ENCODE measurements around the gene DPEP1.

DPEP1 gene

GRCh38 chr16:89636663-89637062, 23.2 kb downstream of the DPEP1 start:
- TF ChIP-seq MAX (IDR thresholded peaks at IDR 0.05; ENCODE audit: low read depth, low read length), result no peak
- no peak for TF ChIP-seq POLR2A (IDR thresholded peaks at IDR 0.05; ENCODE audit: extremely low read depth, insufficient read length)
- TF ChIP-seq CTCF (IDR thresholded peaks at IDR 0.05; ENCODE audit: low read depth, low read length), result no peak
- TF ChIP-seq MYC (IDR thresholded peaks at IDR 0.05; ENCODE audit: low read depth, low read length), result no peak
- H3K4me3 ChIP-seq (ENCODE audit: low read depth, low read length), result no peak overlapping the region
- DNase-seq (ENCODE audit: low read depth), result no peak

GRCh38 chr16:89637379-89637778, 23.9 kb downstream of the DPEP1 start:
- TF ChIP-seq MYC (IDR thresholded peaks at IDR 0.05; ENCODE audit: low read depth, low read length), result no peak
- no peak for DNase-seq (ENCODE audit: low read depth)
- no peak overlapping the region for H3K4me3 ChIP-seq (ENCODE audit: low read depth, low read length)

GRCh38 chr16:89638455-89638854, 25.0 kb downstream of the DPEP1 start:
- DNase-seq (ENCODE audit: low read depth), result no peak
- H3K4me3 ChIP-seq (ENCODE audit: low read depth, low read length), result no peak overlapping the region
- no peak for TF ChIP-seq MAX (IDR thresholded peaks at IDR 0.05; ENCODE audit: low read depth, low read length)
- TF ChIP-seq MYC (IDR thresholded peaks at IDR 0.05; ENCODE audit: low read depth, low read length), result no peak
- TF ChIP-seq CTCF (IDR thresholded peaks at IDR 0.05; ENCODE audit: low read depth, low read length), result no peak
- no peak for TF ChIP-seq POLR2A (IDR thresholded peaks at IDR 0.05; ENCODE audit: extremely low read depth, insufficient read length)

GRCh38 chr16:89639385-89639784, 25.9 kb downstream of the DPEP1 start:
- TF ChIP-seq CTCF (IDR thresholded peaks at IDR 0.05; ENCODE audit: low read depth, low read length) (no peak), POLR2A (IDR thresholded peaks at IDR 0.05; ENCODE audit: extremely low read depth, insufficient read length) (no peak), MAX (IDR thresholded peaks at IDR 0.05; ENCODE audit: low read depth, low read length) (no peak), MYC (IDR thresholded peaks at IDR 0.05; ENCODE audit: low read depth, low read length) (no peak)
- no peak overlapping the region for H3K4me3 ChIP-seq (ENCODE audit: low read depth, low read length)
- DNase-seq (ENCODE audit: low read depth), result no peak

GRCh38 chr16:89641458-89642119, 28.1 kb downstream of the DPEP1 start:
- TF ChIP-seq MAX (IDR thresholded peaks at IDR 0.05; ENCODE audit: low read depth, low read length) (no peak), MYC (IDR thresholded peaks at IDR 0.05; ENCODE audit: low read depth, low read length) (no peak), CTCF (IDR thresholded peaks at IDR 0.05; ENCODE audit: low read depth, low read length) (no peak), POLR2A (IDR thresholded peaks at IDR 0.05; ENCODE audit: extremely low read depth, insufficient read length) (no peak)
- H3K4me3 ChIP-seq (ENCODE audit: low read depth, low read length), result no peak overlapping the region
- DNase-seq (ENCODE audit: low read depth), result no peak

GRCh38 chr16:89642574-89642973, 29.1 kb downstream of the DPEP1 start:
- no peak overlapping the region for H3K4me3 ChIP-seq (ENCODE audit: low read depth, low read length)
- TF ChIP-seq MYC (IDR thresholded peaks at IDR 0.05; ENCODE audit: low read depth, low read length), result no peak
- no peak for TF ChIP-seq POLR2A (IDR thresholded peaks at IDR 0.05; ENCODE audit: extremely low read depth, insufficient read length)
- no peak for TF ChIP-seq MAX (IDR thresholded peaks at IDR 0.05; ENCODE audit: low read depth, low read length)
- TF ChIP-seq CTCF (IDR thresholded peaks at IDR 0.05; ENCODE audit: low read depth, low read length), result no peak
- DNase-seq (ENCODE audit: low read depth), result no peak
